DOHH2 (cell line): ENCODE results near the gene KIRREL3.

Experiments
- H3F3A ChIP-seq: fragments of 200-600 bp; sonication (generic), shearing (Covaris generic); 2 replicates; pipeline ENCODE4 v1.6.0; 2016; ENCODE audit warnings: antibody characterized with exemption, mild to moderate bottlenecking; ENCODE audit not compliant: control insufficient read depth, insufficient read depth
- H3K27ac ChIP-seq: fragments of 200-600 bp; sonication (generic); 2 replicates; pipeline ENCODE4 v1.5.1; 2014; ENCODE audit warnings: low read depth, mild to moderate bottlenecking, low read length, moderate library complexity
- H3K27me3 ChIP-seq: fragments of 200-600 bp; sonication (generic); 2 replicates; pipeline ENCODE4 v1.6.1; 2014; ENCODE audit warnings: mild to moderate bottlenecking, low read length, mixed read lengths; ENCODE audit not compliant: control insufficient read depth
- H3K36me3 ChIP-seq: fragments of 200-600 bp; sonication (generic); 2 replicates; pipeline ENCODE4 v1.6.1; 2014; ENCODE audit warnings: mild to moderate bottlenecking, low read length, moderate library complexity, mixed read lengths; ENCODE audit not compliant: control insufficient read depth
- H3K4me1 ChIP-seq: fragments of 200-600 bp; sonication (generic); 2 replicates; pipeline ENCODE4 v1.6.1; 2014; ENCODE audit warnings: mild to moderate bottlenecking, low read length, mixed read lengths; ENCODE audit not compliant: control insufficient read depth
- H3K4me2 ChIP-seq: fragments of 200-600 bp; sonication (generic); 2 replicates; pipeline ENCODE4 v1.6.0; 2014; ENCODE audit warnings: mild to moderate bottlenecking, low read length, moderate library complexity
- H3K4me3 ChIP-seq: fragments of 200-600 bp; sonication (generic); 2 replicates; pipeline ENCODE4 v1.5.1; 2014; ENCODE audit warnings: mild to moderate bottlenecking, low read length, mixed read lengths
- H3K79me2 ChIP-seq: fragments of 200-600 bp; sonication (generic); 2 replicates; pipeline ENCODE4 v1.6.1; 2014; ENCODE audit warnings: mild to moderate bottlenecking, low read length, mixed read lengths; ENCODE audit not compliant: control insufficient read depth
- H3K9me2 ChIP-seq: fragments of 200-600 bp; sonication (generic); replicated peaks from 2 replicates; pipeline ENCODE4 v1.6.1; 2014; ENCODE audit warnings: mild to moderate bottlenecking, low read length, mixed read lengths; ENCODE audit not compliant: control insufficient read depth
- H3K9me3 ChIP-seq: fragments of 200-600 bp; sonication (generic); 2 replicates; pipeline ENCODE4 v1.6.1; 2014; ENCODE audit warnings: antibody characterized with exemption, low read length, mixed read lengths; ENCODE audit not compliant: control insufficient read depth, insufficient read depth
- H4K20me1 ChIP-seq: fragments of 200-600 bp; sonication (generic); 2 replicates; pipeline ENCODE4 v1.6.0; 2014; ENCODE audit warnings: low read depth, mild to moderate bottlenecking, antibody characterized with exemption, low read length, moderate library complexity; ENCODE audit not compliant: control insufficient read depth, insufficient read depth
- CTCF ChIP-seq: fragments of 200-600 bp; sonication (generic); IDR thresholded peaks from one replicate; pipeline ENCODE4 v1.5.1; 2014; ENCODE audit warnings: antibody characterized with exemption, mild to moderate bottlenecking, low read depth, low read length; ENCODE audit not compliant: poor library complexity, severe bottlenecking
- EZH2phosphoT487 ChIP-seq: fragments of 200-600 bp; sonication (generic); IDR thresholded peaks from 2 replicates; pipeline ENCODE4 v1.6.1; 2017; ENCODE audit warnings: borderline replicate concordance, mild to moderate bottlenecking, antibody characterized with exemption, low read length, moderate library complexity, mixed read lengths

KIRREL3 gene

DNA sequence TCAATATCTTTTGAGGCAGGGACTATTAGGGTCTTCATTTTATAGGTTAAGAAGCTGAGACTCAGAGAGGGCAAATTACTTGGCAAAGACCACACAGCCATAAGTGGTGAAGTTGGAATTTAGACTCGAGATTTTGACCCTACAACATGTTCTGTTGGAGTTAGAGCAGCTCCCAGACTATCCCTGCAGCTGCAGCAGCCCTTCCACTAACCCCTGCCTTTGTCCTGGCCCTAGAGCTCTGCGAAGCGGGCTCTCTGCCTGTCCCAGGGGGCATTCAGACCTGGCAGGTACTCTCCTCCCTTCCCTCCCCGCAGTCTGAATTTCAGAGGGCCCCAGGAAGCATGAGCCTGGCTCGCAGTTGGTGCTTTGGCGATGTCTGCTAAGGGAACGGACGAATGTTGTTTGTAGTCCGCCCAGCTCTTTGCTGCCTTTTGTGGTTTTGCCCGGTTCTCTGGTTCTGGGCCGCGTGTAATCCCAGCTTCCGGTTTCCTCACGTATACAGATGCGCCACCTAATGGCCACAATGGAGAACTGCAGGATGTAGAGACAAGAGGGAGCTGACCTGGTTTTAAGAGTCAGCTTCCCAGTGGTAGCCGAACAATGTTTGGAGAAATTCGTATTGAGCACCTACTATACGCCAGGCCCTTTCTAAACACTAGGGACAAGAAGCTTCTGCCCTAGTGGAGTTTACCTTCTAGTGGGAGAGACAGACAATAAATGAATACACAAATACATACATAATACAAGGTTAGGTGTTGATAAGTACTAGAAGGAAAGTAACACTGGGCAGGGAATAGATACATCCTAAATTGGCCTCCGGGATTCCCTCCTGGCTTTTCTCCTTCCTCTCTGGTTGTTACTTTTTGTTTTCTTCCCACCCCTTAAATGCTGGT lies 519.9 kb downstream of the KIRREL3 start:
- peak overlapping the region; percentile 83 for H3K4me2 ChIP-seq
- H3K9me3 ChIP-seq: no peaks in the 10 kb centered on the region
- H3K36me3 ChIP-seq: no peaks in the 10 kb centered on the region
- H3K9me2 ChIP-seq: no peaks in the 10 kb centered on the region
- H3K4me1 ChIP-seq: peaks cover 45% of the 10 kb centered on the region
- no peaks in the 10 kb centered on the region for H3K79me2 ChIP-seq
- H3K27ac ChIP-seq: no peak overlapping the region
- H3K27me3 ChIP-seq: no peaks in the 10 kb centered on the region
- H3F3A ChIP-seq: no peaks in the 10 kb centered on the region
- peak overlapping the region; percentile 63 for H3K4me3 ChIP-seq
- no peaks in the 10 kb centered on the region for H4K20me1 ChIP-seq
- TF ChIP-seq CTCF (peak; percentile 93), EZH2phosphoT487 (no peak)

- Histone ChIP-seq H3K4me3 (no peak overlapping the region), H3K9me3 (no peaks in the 10 kb centered on the region), H3K27me3 (no peaks in the 10 kb centered on the region), H3F3A (no peaks in the 10 kb centered on the region), H3K4me2 (no peak overlapping the region), H4K20me1 (no peaks in the 10 kb centered on the region), H3K36me3 (no peaks in the 10 kb centered on the region), H3K79me2 (no peaks in the 10 kb centered on the region), H3K9me2 (no peaks in the 10 kb centered on the region), H3K4me1 (peaks cover 38% of the 10 kb centered on the region), H3K27ac (no peak overlapping the region)
- TF ChIP-seq EZH2phosphoT487 (no peak), CTCF (no peak)
These were observed 520.6 kb downstream of the KIRREL3 start for GRCh38 chr11:126480015-126480409.

- Histone ChIP-seq H3K27me3 (no peaks in the 10 kb centered on the region), H3K36me3 (no peaks in the 10 kb centered on the region), H3K27ac (no peak overlapping the region), H3K4me1 (peaks cover 32% of the 10 kb centered on the region), H3K4me3 (no peak overlapping the region), H3K79me2 (no peaks in the 10 kb centered on the region), H3K9me2 (no peaks in the 10 kb centered on the region), H3K4me2 (no peak overlapping the region), H3K9me3 (no peaks in the 10 kb centered on the region), H4K20me1 (no peaks in the 10 kb centered on the region), H3F3A (no peaks in the 10 kb centered on the region)
- TF ChIP-seq EZH2phosphoT487 (no peak), CTCF (no peak)
These were observed 521.2 kb downstream of the KIRREL3 start for GRCh38 chr11:126479178-126479930.
